K562 treated with DMSO at 1 percent for 12 hours (cell line): ENCODE data around the gene PGAM5. TPM values are rescaled to one million over a fixed set of nuclear protein-coding genes. Genes with fewer than 3 reads are reported as not detected.

Experiments
- total RNA-seq: library from RNA; unstranded; fragments of 300-600 nt; gene quantifications from 2 replicates; pipeline ENCODE4 v1.2.3, GENCODE V29; 2022; ENCODE audit not compliant: insufficient read depth

Gene PGAM5
- 24.5 and 32.1 TPM in 2 replicates for total RNA-seq

DNA sequence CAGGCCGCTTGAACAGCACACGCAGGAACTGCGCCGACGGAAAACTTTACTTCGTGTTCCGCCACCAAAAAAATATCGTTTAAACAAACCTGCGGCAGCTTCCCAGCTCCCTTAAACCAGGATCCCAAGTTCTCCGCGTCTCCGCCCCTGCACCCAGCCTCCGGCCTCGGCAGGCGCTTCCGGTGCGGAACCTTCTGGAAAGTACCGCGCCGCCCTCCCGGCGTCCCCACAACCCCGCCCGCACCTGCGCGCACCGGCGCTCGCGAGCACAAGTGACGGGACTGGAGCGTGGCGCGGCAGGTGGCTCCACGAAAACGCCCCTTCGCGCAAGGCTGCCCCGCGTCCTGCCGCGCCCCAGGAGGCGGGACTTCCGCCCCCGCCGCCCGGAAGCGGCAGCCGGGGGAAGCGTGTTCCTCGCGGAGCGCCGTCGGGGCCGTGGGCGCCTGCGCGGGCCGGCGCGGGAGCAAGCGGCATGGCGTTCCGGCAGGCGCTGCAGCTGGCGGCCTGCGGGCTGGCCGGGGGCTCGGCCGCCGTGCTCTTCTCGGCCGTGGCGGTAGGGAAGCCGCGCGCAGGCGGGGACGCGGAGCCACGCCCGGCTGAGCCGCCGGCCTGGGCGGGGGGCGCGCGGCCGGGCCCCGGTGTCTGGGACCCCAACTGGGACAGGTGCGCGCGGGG is at the start of gene PGAM5:
PGAM5 (plus strand) TSS at position 438 of the 675 bp plus-strand sequence; CDS start at position 473, 35 bp downstream.

DNA sequence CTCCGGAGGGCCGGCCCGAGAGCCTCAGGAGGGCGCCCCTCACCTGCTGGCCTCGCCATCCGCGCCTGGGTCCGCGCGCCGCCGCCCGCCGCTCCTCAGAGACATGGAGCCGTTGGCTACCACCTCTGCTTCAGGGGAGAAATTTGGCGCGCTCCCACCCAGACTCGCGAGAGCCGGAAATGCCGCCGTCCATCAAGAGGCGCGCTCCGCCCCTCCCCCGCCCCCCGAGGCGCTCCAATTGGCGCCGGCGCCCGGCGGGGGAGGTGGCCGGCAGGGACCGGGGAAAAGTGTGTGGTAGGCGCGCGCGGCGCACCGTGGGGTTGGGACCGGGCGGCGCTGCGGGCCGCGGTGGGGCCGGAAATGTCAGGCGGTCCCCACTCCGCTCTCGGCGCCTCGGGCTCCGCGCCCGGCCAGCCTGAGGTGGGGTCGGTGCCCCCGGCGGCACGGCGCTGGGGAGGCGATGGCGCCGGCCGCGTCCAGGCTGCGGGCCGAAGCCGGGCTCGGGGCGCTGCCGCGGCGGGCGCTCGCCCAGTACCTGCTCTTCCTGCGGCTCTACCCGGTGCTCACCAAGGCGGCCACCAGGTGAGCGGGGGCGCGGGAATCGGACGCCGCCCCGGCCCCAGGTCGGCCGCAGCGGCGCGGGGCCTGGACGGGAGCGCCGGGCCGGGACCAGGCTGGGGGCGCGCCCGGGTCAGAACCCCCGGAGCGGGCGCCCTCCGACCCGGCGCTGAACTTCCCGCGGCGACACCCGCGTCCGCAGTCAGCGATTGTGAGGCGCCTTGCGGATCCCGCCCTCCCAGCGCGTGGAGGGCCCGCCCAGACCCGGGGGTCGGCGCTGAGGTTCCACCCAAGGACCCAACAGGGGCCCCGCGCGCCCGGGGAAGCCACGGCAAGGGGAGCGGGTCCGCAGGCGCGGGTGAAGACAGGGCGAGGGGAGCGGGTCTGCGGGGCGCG is 23.2 kb upstream of the PGAM5 start, which contains the start of the genes POLE and PXMP2:
POLE (minus strand) TSS at position 132 of the 954 bp plus-strand sequence; CDS start at position 105, 27 bp downstream.
PXMP2 (plus strand) TSS at position 377 of the 954 bp plus-strand sequence; CDS start at position 461, 84 bp downstream.

GRCh38 chr12:132761032-132761920 is 50.6 kb downstream of the PGAM5 start, which contains the start of gene ANKLE2:
Gene ANKLE2 (minus strand): TSS chr12:132761832. CDS start chr12:132761798, 34 bp downstream.

Other genes starting within 250 kb of the PGAM5 start
- 16.0 and 33.5 TPM in 2 replicates for gene FBRSL1, start 220.7 kb upstream of the PGAM5 start, total RNA-seq
- not detected in 2 replicates for gene LRCOL1, start 100.3 kb upstream of the PGAM5 start, total RNA-seq
- not detected in 2 replicates for gene P2RX2, start 92.1 kb upstream of the PGAM5 start, total RNA-seq
- 35.7 and 91.2 TPM in 2 replicates for gene POLE, start 23.5 kb upstream of the PGAM5 start, total RNA-seq
- 59.7 and 65.7 TPM in 2 replicates for gene PXMP2, start 23.3 kb upstream of the PGAM5 start, total RNA-seq
- gene ANKLE2, start 51.0 kb downstream of the PGAM5 start, total RNA-seq, result 23.1 and 50.8 TPM in 2 replicates
- 8.9 and 24.8 TPM in 2 replicates for gene GOLGA3, start 118.0 kb downstream of the PGAM5 start, total RNA-seq
- gene CHFR, start 176.8 kb downstream of the PGAM5 start, total RNA-seq, result 21.5 and 34.6 TPM in 2 replicates
- gene ZNF605, start 245.5 kb downstream of the PGAM5 start, total RNA-seq, result 0.33 and 0.89 TPM in 2 replicates